Measurements from ENCODE around the gene LTBP2.

DNA sequence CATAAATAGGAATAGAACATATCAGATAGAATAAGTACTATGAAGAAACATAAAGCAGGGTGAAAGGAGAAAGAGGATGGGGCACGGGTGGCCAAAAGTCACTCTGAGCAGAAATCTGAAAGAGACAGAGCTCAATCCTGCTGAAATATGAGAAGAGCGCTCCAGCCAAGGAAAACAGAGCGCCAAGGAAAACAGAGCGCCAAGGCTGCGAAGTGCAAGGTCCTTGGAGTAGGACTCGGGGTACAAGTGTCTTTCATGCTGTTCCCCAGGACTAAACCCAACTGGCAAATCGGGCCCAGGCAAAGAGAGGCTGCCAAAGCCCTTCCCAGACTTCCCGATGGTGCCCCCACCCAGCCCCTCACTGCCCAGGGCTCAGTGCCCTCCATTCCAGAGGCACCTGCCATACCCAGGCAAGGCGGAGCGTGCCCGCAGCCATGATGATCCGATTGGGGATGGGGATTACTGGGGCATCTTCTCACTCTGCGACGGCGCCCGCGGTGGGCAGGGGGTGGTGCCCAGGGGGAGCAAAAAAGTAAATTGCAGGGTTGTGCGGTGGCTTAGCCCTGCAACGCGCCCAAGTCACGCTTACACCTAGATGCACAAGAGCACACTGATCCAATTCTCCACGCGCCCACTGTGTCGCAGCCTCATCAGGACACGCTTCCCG lies 1.7 kb downstream of the LTBP2 start:
- TF ChIP-seq POLR2AphosphoS5 (IDR thresholded peaks at IDR 0.05; ENCODE audit: low read depth, low read length) (no peak), ELF1 (IDR thresholded peaks at IDR 0.05; ENCODE audit: borderline replicate concordance, low read depth) (no peak), POLR2A (IDR thresholded peaks at IDR 0.05; ENCODE audit: borderline replicate concordance, extremely low read depth, insufficient read depth, insufficient read length) (no peak), CBX3 (IDR thresholded peaks at IDR 0.05; ENCODE audit: low read depth) (no peak), RAD21 (IDR thresholded peaks at IDR 0.05; ENCODE audit: low read depth) (no peak), EZH2 (IDR thresholded peaks at IDR 0.05) (no peak)
- TF ChIP-seq, protein P1, sequence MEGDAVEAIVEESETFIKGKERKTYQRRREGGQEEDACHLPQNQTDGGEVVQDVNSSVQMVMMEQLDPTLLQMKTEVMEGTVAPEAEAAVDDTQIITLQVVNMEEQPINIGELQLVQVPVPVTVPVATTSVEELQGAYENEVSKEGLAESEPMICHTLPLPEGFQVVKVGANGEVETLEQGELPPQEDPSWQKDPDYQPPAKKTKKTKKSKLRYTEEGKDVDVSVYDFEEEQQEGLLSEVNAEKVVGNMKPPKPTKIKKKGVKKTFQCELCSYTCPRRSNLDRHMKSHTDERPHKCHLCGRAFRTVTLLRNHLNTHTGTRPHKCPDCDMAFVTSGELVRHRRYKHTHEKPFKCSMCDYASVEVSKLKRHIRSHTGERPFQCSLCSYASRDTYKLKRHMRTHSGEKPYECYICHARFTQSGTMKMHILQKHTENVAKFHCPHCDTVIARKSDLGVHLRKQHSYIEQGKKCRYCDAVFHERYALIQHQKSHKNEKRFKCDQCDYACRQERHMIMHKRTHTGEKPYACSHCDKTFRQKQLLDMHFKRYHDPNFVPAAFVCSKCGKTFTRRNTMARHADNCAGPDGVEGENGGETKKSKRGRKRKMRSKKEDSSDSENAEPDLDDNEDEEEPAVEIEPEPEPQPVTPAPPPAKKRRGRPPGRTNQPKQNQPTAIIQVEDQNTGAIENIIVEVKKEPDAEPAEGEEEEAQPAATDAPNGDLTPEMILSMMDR (IDR thresholded peaks at IDR 0.05 in 2 of 3, conservative IDR thresholded peaks at IDR 0.05 in 1 of 3; ENCODE audit: borderline replicate concordance in 1 of 3, insufficient read depth in 1 of 3, low read depth in 2 of 3, low read length in 2 of 3), result no peak
- TF ChIP-seq, protein P2, sequence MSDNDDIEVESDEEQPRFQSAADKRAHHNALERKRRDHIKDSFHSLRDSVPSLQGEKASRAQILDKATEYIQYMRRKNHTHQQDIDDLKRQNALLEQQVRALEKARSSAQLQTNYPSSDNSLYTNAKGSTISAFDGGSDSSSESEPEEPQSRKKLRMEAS (IDR thresholded peaks at IDR 0.05), result no peak
- TF ChIP-seq, protein P3, sequence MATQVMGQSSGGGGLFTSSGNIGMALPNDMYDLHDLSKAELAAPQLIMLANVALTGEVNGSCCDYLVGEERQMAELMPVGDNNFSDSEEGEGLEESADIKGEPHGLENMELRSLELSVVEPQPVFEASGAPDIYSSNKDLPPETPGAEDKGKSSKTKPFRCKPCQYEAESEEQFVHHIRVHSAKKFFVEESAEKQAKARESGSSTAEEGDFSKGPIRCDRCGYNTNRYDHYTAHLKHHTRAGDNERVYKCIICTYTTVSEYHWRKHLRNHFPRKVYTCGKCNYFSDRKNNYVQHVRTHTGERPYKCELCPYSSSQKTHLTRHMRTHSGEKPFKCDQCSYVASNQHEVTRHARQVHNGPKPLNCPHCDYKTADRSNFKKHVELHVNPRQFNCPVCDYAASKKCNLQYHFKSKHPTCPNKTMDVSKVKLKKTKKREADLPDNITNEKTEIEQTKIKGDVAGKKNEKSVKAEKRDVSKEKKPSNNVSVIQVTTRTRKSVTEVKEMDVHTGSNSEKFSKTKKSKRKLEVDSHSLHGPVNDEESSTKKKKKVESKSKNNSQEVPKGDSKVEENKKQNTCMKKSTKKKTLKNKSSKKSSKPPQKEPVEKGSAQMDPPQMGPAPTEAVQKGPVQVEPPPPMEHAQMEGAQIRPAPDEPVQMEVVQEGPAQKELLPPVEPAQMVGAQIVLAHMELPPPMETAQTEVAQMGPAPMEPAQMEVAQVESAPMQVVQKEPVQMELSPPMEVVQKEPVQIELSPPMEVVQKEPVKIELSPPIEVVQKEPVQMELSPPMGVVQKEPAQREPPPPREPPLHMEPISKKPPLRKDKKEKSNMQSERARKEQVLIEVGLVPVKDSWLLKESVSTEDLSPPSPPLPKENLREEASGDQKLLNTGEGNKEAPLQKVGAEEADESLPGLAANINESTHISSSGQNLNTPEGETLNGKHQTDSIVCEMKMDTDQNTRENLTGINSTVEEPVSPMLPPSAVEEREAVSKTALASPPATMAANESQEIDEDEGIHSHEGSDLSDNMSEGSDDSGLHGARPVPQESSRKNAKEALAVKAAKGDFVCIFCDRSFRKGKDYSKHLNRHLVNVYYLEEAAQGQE (IDR thresholded peaks at IDR 0.05; ENCODE audit: low read depth), result no peak
